Ovary (tissue), 9 donors: ENCODE measurements around the gene HBEGF. TPM values are rescaled to one million over a fixed set of nuclear protein-coding genes. Genes with fewer than 3 reads are reported as not detected.

Experiments
- DNase-seq, 5 donors: peaks; one replicate each; pipeline ENCODE4 v3.0.0-alpha.2; 2019 to 2020
- H3K27ac ChIP-seq, 2 donors: fragments of 200-600 bp; one replicate each; pipeline versions ENCODE4 v1.5.1 to v1.8.0; 2019 to 2022
- H3K27me3 ChIP-seq: fragments of 200-600 bp; one replicate; pipeline ENCODE4 v1.8.0; 2022
- H3K36me3 ChIP-seq: fragments of 200-600 bp; sonication (generic); one replicate; pipeline ENCODE4 v1.5.1; 2019
- H3K4me1 ChIP-seq: one replicate; pipeline ENCODE4 v1.8.1; 2013; ENCODE audit warnings: mild to moderate bottlenecking, moderate library complexity; ENCODE audit not compliant: insufficient read depth
- H3K4me3 ChIP-seq: fragments of 200-600 bp; sonication (generic); one replicate; pipeline ENCODE4 v1.5.1; 2017
- H3K9me3 ChIP-seq, 2 donors: fragments of 200-600 bp in 1 of 2; sonication (generic) in 1 of 2; one replicate each; pipeline versions ENCODE4 v1.5.1 to v1.8.1; 2013 to 2019; ENCODE audit warnings: mild to moderate bottlenecking in 1 of 2, moderate library complexity in 1 of 2
- EP300 ChIP-seq: sonication (generic); formaldehyde crosslinking; IDR thresholded peaks from one replicate; pipeline ENCODE4 v1.6.1; 2017; ENCODE audit warnings: antibody characterized with exemption
- POLR2A ChIP-seq: fragments of 450-650 bp; IDR thresholded peaks from one replicate; pipeline ENCODE4 v1.6.1; 2017; ENCODE audit warnings: antibody characterized with exemption, mild to moderate bottlenecking, moderate library complexity
- WGBS, 3 donors: extraction: QIAGEN DNeasy Blood & Tissue Kit in 1 of 3; methylation state at CpG; one replicate each; pipeline versions ENCODE4 v1.1.5 to v1.1.7; 2013 to 2017; 5-methylcytosine and 5-hydroxymethylcytosine counted together
- intact Hi-C, 4 donors: fragments of 100-400 bp; cut with DNase I; formaldehyde crosslinking; loops; one replicate each; pipeline versions ENCODE4 v1.11.0 to v1.15.1; 2022 to 2023
- polyA plus RNA-seq, 2 donors: library from polyadenylated mRNA; stranded (reverse); fragments of 200-250 nt in 1 of 2; fragments of 350-450 nt in 1 of 2; fragmentation: Illumina TruSeq in 1 of 2; extraction: RNeasy Lipid Tissue Mini Kit (QIAGEN cat#74804) in 1 of 2; gene quantifications; one replicate each; pipeline ENCODE4 v1.2.3, GENCODE V29; 2013 to 2014
- total RNA-seq, 7 donors: library from RNA; depleted of rRNA in 2 of 7; stranded (reverse); fragments of >200 nt in 2 of 7; fragmentation: NEBNext Ultra II Directional in 3 of 7; extraction: Animal tissue kit (Norgen Biotek cat#: 25700) in 3 of 7; gene quantifications; one replicate each; pipeline versions ENCODE4 v1.1.0 to v1.2.4, GENCODE V29; 2016 to 2023
- TF ChIP-seq, protein P1 (sequence below), 3 donors: fragments of 450-650 bp in 2 of 3; fragments of 200-600 bp in 1 of 3; IDR thresholded peaks; one replicate each; pipeline versions ENCODE4 v1.5.1 to v1.8.0; 2016 to 2022; ENCODE audit warnings: antibody characterized with exemption in 3 of 3, mild to moderate bottlenecking in 1 of 3
- donor health status: DM: no; HTN: no; CAD: no; lungs with moderate emphysema.
- donor health status: DM: no; HTN: no; CAD: no.
- donor health status: Bipolar disorder and iron deficiency.
- donor health status: DM: yes; HTN: yes; CAD: no.
- donor health status: DM: no; HTN: no; CAD: no.
- donor health status: DM: yes; HTN: yes; CAD: no.

The HBEGF gene
- total and polyA plus RNA-seq, 9 donors, result 1.5 to 14.5 (median 5.6) TPM

DNA sequence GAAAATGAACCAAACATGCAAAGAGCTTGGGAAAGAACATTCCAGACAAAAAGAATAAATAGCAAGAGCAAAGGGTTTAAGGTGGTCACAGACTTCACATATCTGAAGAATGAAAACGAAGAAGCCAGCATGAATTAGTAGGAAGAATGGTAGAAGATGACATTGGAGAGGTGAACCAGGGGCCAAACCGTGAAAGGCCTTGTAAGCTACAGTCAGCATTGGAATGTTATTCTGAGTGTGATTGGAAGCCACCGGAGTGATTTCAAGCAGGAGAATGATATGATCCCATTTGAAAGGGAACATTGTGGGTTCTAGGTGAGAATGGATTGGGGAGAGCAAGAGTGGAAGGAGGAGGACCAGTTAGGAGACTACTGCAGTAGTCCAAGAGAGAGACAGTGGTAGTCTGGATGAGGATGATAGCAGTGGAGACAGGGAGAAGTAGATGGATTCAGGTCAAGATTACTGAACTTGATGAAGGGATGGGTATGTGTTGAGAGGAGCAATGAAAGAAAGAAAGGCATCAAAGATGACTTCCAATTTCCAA is 36.6 kb downstream of the HBEGF start:
- 79 to 82% (median 80%) methylated on average over 3 of the region's 3 CpGs for WGBS, 3 donors
- Histone ChIP-seq H3K36me3 (no peaks in the 10 kb centered on the region), H3K27ac (no peak overlapping the region), H3K9me3 (no peaks in the 10 kb centered on the region), H3K4me1 (no peaks in the 10 kb centered on the region), H3K4me3 (no peak overlapping the region), H3K27me3 (no peaks in the 10 kb centered on the region)
- intact Hi-C loops, result no loop called here
- TF ChIP-seq, protein P1, sequence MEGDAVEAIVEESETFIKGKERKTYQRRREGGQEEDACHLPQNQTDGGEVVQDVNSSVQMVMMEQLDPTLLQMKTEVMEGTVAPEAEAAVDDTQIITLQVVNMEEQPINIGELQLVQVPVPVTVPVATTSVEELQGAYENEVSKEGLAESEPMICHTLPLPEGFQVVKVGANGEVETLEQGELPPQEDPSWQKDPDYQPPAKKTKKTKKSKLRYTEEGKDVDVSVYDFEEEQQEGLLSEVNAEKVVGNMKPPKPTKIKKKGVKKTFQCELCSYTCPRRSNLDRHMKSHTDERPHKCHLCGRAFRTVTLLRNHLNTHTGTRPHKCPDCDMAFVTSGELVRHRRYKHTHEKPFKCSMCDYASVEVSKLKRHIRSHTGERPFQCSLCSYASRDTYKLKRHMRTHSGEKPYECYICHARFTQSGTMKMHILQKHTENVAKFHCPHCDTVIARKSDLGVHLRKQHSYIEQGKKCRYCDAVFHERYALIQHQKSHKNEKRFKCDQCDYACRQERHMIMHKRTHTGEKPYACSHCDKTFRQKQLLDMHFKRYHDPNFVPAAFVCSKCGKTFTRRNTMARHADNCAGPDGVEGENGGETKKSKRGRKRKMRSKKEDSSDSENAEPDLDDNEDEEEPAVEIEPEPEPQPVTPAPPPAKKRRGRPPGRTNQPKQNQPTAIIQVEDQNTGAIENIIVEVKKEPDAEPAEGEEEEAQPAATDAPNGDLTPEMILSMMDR (IDR thresholded peaks at IDR 0.05), result no peak
- no peak for TF ChIP-seq POLR2A
- TF ChIP-seq EP300, result no peak
- no peak for DNase-seq

DNA sequence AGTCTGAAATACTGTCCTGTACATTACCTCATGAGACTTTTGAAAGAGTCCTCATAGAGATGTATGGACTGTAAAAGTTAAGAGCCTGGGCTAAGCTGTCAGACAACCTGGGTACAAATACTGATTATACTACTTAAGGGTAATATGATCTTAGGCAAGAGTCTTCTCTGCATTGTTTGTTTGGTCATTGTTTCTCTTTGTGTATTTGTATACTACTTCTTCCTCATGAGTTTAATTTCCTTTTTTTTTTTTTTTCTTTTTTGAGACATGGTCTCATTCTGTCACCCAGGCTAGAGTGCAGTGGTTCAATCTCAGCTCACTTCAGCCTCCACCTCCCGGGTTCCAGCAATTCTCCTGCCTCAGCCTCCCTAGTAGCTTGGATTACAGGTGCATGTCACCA is 40.9 kb downstream of the HBEGF start:
- H3K27ac ChIP-seq, result no peak overlapping the region
- H3K4me1 ChIP-seq, result peaks cover 3% of the 10 kb centered on the region
- no peak overlapping the region for H3K4me3 ChIP-seq
- H3K9me3 ChIP-seq, result no peaks in the 10 kb centered on the region
- intact Hi-C loops, result no loop called here
- DNase-seq, result no peak
- TF ChIP-seq EP300, result no peak
- TF ChIP-seq, protein P1 (IDR thresholded peaks at IDR 0.05), result no peak
- TF ChIP-seq POLR2A, result no peak
- WGBS, 3 donors, result 83 to 96% (median 94%) methylated on average over 1 of the region's 1 CpG
- H3K27me3 ChIP-seq, result no peaks in the 10 kb centered on the region
- no peaks in the 10 kb centered on the region for H3K36me3 ChIP-seq

DNA sequence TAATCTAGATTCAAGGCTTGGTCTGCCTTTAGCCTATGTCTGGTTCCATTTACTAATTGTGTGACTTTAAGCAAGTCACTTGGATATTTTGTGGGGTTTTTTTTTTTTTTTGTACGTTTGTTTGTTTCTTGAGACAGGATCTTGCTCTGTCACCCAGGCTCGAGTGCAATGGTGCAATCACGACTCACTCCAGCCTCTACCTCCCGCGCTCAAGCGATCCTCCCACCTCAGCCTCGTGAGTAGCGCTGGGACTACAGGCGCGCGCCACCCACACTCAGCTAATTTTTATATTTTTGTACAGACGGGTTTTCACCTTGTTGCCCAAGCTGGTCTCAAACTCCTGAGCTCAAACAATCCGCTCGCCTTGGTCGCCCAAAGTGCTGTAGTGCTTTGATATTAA is 42.4 kb downstream of the HBEGF start:
- DNase-seq, result no peak
- Histone ChIP-seq H3K9me3 (no peaks in the 10 kb centered on the region), H3K4me1 (peaks cover 3% of the 10 kb centered on the region), H3K4me3 (no peak overlapping the region), H3K27me3 (no peaks in the 10 kb centered on the region), H3K27ac (no peak overlapping the region), H3K36me3 (no peaks in the 10 kb centered on the region)
- intact Hi-C loops, result no loop called here
- 85 to 87% (median 87%) methylated on average over 15 of the region's 15 CpGs for WGBS, 3 donors
- no peak for TF ChIP-seq EP300
- TF ChIP-seq, protein P1 (IDR thresholded peaks at IDR 0.05), result no peak
- TF ChIP-seq POLR2A, result no peak

DNA sequence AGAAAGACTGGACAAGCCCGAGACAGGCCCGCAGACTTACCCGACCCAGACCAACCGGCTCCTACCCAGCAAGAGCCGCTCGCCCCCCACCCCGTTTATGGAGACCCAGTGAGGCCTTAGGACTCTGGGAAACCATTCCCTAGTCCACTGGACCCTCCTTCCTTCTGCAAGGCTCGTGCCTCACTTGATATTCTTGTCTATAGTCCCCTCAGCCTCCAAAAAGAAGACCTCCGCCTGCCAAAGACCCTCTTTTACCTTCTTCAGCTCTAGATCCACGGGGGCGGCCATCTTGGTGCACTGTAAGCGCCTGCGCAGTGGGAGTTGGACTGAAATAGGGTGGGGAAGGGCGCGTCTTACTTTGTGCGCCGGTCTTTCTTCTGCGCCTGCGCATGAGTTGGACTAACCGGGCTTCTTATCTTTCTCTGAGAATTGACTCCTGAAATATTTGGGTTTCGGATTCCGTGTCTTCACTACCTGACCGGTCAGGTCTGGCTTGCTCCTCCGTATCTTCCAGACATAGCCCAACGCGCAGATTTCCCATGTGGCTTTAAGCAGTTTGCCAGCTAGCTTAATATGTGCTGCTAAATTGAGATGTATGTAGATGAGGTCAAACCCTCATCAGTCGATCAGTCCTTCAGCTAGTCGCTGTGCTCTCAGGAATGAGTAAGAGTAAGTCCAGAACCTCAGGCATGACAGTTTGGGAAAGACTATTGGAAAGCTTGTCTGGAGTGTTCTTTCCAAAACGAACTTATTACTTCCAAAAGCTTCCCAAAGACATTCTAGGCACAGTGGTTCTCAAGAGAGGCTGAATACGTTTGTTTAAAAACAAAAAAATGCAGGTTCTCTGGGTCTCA is 43.4 kb downstream of the HBEGF start, which contains the start of gene PFDN1:
PFDN1 (minus strand) TSS at position 316 of the 854 bp plus-strand sequence; CDS start at position 288, 28 bp downstream.
- TF ChIP-seq EP300, result no peak
- TF ChIP-seq, protein P1 (IDR thresholded peaks at IDR 0.05), result no peak
- peak; percentile 41 for TF ChIP-seq POLR2A
- peak; percentile 88 to 93 (median 92) for DNase-seq
- intact Hi-C loops, result no loop called here
- peaks cover 3% of the 10 kb centered on the region for H3K4me1 ChIP-seq
- H3K4me3 ChIP-seq, result peak within 1 kb of the TSS; percentile 76
- no peaks in the 10 kb centered on the region for H3K36me3 ChIP-seq
- no peaks in the 10 kb centered on the region for H3K27me3 ChIP-seq
- peak within 1 kb of the TSS; percentile 42 to 56 for H3K27ac ChIP-seq
- 0 to 1% (median 1%) methylated on average over 30 of the region's 30 CpGs for WGBS, 3 donors
- no peaks in the 10 kb centered on the region for H3K9me3 ChIP-seq
